C4-2B (cell line): ENCODE measurements around the gene TARS2.

Experiments
- H3K27ac ChIP-seq: fragments of 450-650 bp; 2 replicates; pipeline ENCODE4 v1.5.1; 2017
- ZFX ChIP-seq: fragments of 450-650 bp; IDR thresholded peaks from 2 replicates; pipeline ENCODE4 v1.6.1; 2017
- TF ChIP-seq, protein P1 (sequence below): fragments of 450-650 bp; conservative IDR thresholded peaks from 2 replicates; pipeline ENCODE4 v1.5.1; 2017; ENCODE audit warnings: mild to moderate bottlenecking

Gene TARS2

GRCh38 chr1:150549496-150550221, 62.4 kb downstream of the TARS2 start:
- TF ChIP-seq, protein P1, sequence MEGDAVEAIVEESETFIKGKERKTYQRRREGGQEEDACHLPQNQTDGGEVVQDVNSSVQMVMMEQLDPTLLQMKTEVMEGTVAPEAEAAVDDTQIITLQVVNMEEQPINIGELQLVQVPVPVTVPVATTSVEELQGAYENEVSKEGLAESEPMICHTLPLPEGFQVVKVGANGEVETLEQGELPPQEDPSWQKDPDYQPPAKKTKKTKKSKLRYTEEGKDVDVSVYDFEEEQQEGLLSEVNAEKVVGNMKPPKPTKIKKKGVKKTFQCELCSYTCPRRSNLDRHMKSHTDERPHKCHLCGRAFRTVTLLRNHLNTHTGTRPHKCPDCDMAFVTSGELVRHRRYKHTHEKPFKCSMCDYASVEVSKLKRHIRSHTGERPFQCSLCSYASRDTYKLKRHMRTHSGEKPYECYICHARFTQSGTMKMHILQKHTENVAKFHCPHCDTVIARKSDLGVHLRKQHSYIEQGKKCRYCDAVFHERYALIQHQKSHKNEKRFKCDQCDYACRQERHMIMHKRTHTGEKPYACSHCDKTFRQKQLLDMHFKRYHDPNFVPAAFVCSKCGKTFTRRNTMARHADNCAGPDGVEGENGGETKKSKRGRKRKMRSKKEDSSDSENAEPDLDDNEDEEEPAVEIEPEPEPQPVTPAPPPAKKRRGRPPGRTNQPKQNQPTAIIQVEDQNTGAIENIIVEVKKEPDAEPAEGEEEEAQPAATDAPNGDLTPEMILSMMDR: no peak
- TF ChIP-seq ZFX: no peak
- peak overlapping the region; percentile 72 for H3K27ac ChIP-seq

DNA sequence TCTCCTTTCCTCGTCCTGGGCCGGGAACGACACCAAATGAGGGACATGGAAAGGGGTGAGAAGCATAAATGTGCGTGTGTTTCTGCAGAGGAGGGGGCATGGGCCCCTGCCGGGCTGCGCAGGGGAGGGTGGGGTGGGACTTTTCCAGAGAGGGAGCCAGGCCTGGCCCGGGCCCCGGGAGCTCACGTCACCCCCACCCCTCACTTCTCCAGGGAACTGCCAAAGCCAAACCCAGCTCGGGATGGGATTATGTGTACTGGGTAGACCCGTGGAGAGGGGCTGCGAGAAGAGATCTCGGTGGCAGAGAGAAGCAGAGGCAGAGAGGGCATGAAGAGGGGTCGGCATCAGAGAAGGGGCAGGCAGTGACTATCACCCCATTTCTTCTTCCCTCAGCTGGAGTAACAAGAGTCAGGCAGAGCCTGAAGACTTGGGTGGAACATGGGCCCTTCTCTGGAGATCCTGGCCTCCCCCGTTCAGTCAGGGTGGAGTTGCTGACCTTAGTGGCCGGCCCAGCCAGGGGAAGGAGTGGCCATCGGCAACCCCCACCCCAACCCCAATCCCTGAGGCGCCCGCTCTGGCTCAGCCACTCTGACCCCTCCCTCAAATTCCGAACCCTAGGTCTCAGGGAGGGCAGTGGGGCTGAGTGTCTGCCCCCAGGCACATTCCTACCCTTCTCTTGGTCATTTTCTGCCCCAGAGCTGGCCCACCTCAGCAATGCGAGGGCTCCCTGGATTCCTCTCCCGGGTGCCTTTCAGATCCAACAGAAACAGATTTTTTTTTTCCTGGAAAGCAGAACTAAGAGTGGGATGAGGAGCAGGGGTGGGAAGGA, 63.2 kb downstream of the TARS2 start:
- TF ChIP-seq ZFX: no peak
- TF ChIP-seq, protein P1: no peak
- no peak overlapping the region for H3K27ac ChIP-seq

DNA sequence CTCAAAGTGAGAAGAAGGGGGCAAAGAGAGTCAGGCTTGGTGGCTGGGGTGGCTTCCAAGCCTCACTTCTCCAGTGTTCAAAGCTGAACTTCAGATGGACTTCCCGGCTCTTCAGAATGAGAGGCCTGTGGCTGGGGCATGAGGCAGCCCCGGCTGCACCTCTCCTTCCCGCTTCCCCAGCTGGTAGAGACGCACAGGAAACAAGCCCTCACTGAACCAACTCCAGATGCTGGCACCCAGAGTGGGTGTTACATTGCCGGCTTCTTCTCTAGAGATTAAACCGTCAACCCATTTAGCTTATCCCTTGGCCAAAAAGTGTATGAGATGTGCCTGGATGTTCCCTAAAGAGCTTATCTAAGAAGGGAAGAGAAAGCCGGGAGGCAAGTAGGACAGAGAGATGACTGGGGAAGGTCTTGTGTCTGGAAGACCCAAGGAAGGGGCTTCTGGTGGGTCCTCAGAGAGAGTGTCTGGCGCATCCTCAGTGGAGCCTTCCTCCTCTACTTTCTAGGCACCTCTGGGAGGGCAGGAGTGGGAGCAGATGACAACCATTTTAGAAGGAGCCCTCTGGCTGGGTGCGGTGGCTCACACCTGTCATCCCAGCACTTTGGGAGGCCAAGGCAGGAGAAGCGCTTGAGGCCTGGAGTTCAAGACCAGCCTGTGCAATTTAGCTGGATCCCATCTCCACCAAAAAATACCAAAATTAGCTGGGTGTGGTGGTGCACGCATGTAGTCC, 64.0 kb downstream of the TARS2 start:
- H3K27ac ChIP-seq: no peak overlapping the region
- TF ChIP-seq ZFX: no peak
- TF ChIP-seq, protein P1: no peak

DNA sequence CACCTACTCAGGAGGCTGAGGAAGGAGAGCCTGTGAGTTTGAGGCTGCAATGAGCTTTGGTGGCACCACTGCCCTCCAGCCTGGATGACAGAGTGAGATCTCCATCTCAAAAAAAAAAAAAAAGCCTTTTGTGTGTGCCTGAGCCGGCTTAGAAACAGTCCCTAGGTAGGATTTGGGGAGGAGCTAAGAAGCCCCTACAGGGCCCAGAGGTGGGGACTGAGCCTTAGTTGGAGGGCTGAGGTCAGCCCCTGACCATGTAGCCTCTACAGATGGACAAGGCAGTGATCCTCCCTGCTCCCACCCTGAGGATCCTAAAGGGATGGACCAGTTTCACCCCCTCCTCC, 64.5 kb downstream of the TARS2 start:
- TF ChIP-seq, protein P1: no peak
- no peak for TF ChIP-seq ZFX
- no peak overlapping the region for H3K27ac ChIP-seq

- H3K27ac ChIP-seq: no peak overlapping the region
- TF ChIP-seq ZFX: no peak
- TF ChIP-seq, protein P1: no peak
Measured at GRCh38 chr1:150552128-150552910, 65.1 kb downstream of the TARS2 start.

DNA sequence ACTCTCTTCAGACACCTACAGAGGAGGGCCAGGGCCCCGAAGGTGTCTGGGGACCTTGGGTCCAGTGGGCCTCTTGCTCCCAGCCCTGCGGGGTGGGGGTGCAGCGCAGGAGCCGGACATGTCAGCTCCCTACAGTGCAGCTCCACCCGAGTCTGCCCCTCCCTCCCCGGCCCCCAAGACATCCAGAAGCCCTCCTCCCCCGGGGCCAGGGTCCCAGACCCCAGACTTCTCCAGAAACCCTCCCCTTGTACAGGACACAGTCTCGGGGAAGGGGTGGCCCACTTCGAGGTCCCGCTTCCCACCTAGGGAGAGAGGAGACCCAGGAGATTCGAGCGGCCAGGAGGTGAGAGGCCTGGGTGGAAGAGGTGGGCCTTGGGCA, 65.7 kb downstream of the TARS2 start:
- TF ChIP-seq, protein P1: no peak
- TF ChIP-seq ZFX: no peak
- no peak overlapping the region for H3K27ac ChIP-seq
